DND-41 (cell line): ENCODE results near the gene DCLK1.

ENCODE experiments used
- CTCF ChIP-seq: IDR thresholded peaks from 2 replicates; pipeline ENCODE4 v1.5.1; 2012; ENCODE audit warnings: borderline replicate concordance, low read length, moderate library complexity, mild to moderate bottlenecking; ENCODE audit not compliant: poor library complexity, severe bottlenecking; ENCODE audit errors: extremely low read depth
- EZH2 ChIP-seq: IDR thresholded peaks from 3 replicates; pipeline ENCODE4 v1.6.1; 2012; ENCODE audit warnings: borderline replicate concordance, low read depth, mild to moderate bottlenecking, moderate library complexity, low read length, inconsistent platforms; ENCODE audit not compliant: severe bottlenecking

GRCh38 chr13:36062249-36062648 lies 68.9 kb downstream of the DCLK1 start:
- TF ChIP-seq CTCF (no peak), EZH2 (no peak)
